Osteocyte (in vitro differentiated cells): ENCODE results near the gene SYDE2. TPM values are rescaled to one million over a fixed set of nuclear protein-coding genes. Genes with fewer than 3 reads are reported as not detected.

Experiments used
- DNase-seq: peaks from one replicate; pipeline ENCODE4 v3.0.0; 2021; ENCODE audit warnings: mixed read lengths; ENCODE audit not compliant: unreplicated experiment; ENCODE audit errors: extremely low spot score
- H3K27ac Mint-ChIP-seq: one replicate; pipeline ENCODE4 v1.8.0; 2021; ENCODE audit warnings: mild to moderate bottlenecking, mixed read lengths; ENCODE audit not compliant: unreplicated experiment
- H3K27me3 Mint-ChIP-seq: one replicate; pipeline ENCODE4 v1.8.0; 2021; ENCODE audit warnings: mixed read lengths; ENCODE audit not compliant: unreplicated experiment
- H3K36me3 Mint-ChIP-seq: one replicate; pipeline ENCODE4 v1.8.0; 2021; ENCODE audit warnings: mixed read lengths; ENCODE audit not compliant: unreplicated experiment
- H3K4me1 Mint-ChIP-seq: one replicate; pipeline ENCODE4 v1.8.0; 2021; ENCODE audit warnings: mixed read lengths; ENCODE audit not compliant: unreplicated experiment
- H3K4me3 Mint-ChIP-seq: one replicate; pipeline ENCODE4 v1.8.0; 2021; ENCODE audit warnings: mild to moderate bottlenecking, moderate library complexity, mixed read lengths; ENCODE audit not compliant: unreplicated experiment
- H3K9me3 Mint-ChIP-seq: one replicate; pipeline ENCODE4 v1.8.0; 2021; ENCODE audit warnings: mixed read lengths; ENCODE audit not compliant: unreplicated experiment
- total RNA-seq: library from RNA; stranded (reverse); gene quantifications from 2 replicates; pipeline ENCODE4 v1.2.1, GENCODE V29; 2021
- TF ChIP-seq, protein P1 (sequence below): fragments of 200-600 bp; sonication (generic); IDR thresholded peaks from 2 replicates; pipeline ENCODE4 v1.5.0; 2021; ENCODE audit warnings: antibody characterized with exemption, mild to moderate bottlenecking, moderate library complexity

Gene SYDE2
- total RNA-seq, 1 donor from 2014 or later, result 6.3 TPM

GRCh38 chr1:85124091-85124490 lies 76.7 kb downstream of the SYDE2 start:
- TF ChIP-seq, protein P1, sequence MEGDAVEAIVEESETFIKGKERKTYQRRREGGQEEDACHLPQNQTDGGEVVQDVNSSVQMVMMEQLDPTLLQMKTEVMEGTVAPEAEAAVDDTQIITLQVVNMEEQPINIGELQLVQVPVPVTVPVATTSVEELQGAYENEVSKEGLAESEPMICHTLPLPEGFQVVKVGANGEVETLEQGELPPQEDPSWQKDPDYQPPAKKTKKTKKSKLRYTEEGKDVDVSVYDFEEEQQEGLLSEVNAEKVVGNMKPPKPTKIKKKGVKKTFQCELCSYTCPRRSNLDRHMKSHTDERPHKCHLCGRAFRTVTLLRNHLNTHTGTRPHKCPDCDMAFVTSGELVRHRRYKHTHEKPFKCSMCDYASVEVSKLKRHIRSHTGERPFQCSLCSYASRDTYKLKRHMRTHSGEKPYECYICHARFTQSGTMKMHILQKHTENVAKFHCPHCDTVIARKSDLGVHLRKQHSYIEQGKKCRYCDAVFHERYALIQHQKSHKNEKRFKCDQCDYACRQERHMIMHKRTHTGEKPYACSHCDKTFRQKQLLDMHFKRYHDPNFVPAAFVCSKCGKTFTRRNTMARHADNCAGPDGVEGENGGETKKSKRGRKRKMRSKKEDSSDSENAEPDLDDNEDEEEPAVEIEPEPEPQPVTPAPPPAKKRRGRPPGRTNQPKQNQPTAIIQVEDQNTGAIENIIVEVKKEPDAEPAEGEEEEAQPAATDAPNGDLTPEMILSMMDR, result no peak
- Mint-ChIP-seq H3K36me3 (no peaks in the 10 kb centered on the region), H3K4me1 (peaks cover 16% of the 10 kb centered on the region), H3K4me3 (no peak overlapping the region), H3K27me3 (no peaks in the 10 kb centered on the region), H3K9me3 (no peaks in the 10 kb centered on the region), H3K27ac (no peak overlapping the region)
- DNase-seq, result no peak

- Mint-ChIP-seq H3K27me3 (no peaks in the 10 kb centered on the region), H3K4me3 (no peak overlapping the region), H3K9me3 (no peaks in the 10 kb centered on the region), H3K27ac (no peak overlapping the region), H3K4me1 (peaks cover 3% of the 10 kb centered on the region), H3K36me3 (no peaks in the 10 kb centered on the region)
- TF ChIP-seq, protein P1, result no peak
- DNase-seq, result no peak
Observed at GRCh38 chr1:85122169-85122568, 78.6 kb downstream of the SYDE2 start.

DNA sequence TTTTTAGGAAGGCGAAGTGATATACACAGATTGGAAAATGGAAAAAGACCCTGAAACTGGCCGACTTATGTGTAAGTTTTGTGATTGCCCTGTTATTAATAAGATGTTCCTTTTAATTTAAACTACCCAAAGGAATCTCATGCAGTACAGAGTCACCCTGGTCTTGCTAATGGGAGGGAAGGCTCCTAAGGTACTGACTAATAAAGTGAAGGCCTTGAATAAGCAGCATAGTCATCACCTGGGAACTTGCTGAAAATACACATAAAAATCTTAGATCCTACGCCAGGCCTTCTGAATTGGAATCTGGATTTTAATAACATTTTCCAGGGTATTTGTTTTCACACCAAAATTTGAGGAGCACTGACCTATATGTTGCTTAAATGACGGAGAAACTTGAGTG lies 79.1 kb downstream of the SYDE2 start:
- no peak overlapping the region for H3K4me3 Mint-ChIP-seq
- peaks cover 3% of the 10 kb centered on the region for H3K4me1 Mint-ChIP-seq
- H3K36me3 Mint-ChIP-seq, result no peaks in the 10 kb centered on the region
- H3K27ac Mint-ChIP-seq, result no peak overlapping the region
- TF ChIP-seq, protein P1, result no peak
- no peaks in the 10 kb centered on the region for H3K9me3 Mint-ChIP-seq
- DNase-seq, result no peak
- no peaks in the 10 kb centered on the region for H3K27me3 Mint-ChIP-seq

DNA sequence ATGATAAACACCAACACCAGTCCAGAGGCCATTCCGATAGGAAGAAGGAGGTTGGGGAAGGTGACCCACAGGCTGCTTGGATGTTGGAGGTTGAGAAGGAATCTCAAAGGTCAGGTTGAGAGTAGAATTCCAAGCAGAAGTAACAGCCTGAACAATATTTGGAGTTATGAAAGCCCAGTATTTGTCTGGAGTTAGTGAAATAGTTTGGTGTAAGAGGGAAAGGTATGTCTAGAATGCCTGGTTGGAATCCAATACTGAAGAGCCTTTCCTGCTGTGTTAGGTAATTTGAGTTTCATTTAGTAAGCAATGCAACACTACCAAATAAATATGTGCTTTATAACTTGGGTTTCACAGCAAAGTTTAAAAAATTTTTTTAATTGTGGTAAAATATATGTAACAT lies 82.1 kb downstream of the SYDE2 start:
- H3K4me1 Mint-ChIP-seq, result no peaks in the 10 kb centered on the region
- H3K27me3 Mint-ChIP-seq, result no peaks in the 10 kb centered on the region
- DNase-seq, result no peak
- no peak overlapping the region for H3K4me3 Mint-ChIP-seq
- TF ChIP-seq, protein P1, result no peak
- no peaks in the 10 kb centered on the region for H3K36me3 Mint-ChIP-seq
- no peaks in the 10 kb centered on the region for H3K9me3 Mint-ChIP-seq
- H3K27ac Mint-ChIP-seq, result no peak overlapping the region

DNA sequence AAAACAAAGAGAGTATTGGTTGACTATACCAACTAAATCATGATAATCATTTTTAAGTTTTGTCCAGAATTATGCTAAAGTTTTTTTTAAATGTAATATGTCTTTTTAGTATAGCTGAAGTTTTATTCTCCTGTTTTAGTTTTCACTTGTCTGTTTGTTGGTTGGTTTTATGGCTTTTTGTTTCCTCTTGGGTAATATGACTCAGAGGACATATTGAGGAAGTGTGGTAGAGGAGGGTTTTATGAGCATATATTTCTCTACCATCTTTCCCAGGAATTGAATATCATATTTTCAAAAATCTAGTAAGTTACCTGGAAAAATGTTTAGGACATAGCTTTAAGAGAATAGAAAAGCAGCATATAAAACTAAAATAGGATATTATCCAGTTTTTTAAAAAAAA lies 84.0 kb downstream of the SYDE2 start:
- no peak for DNase-seq
- Mint-ChIP-seq H3K27ac (no peak overlapping the region), H3K36me3 (no peaks in the 10 kb centered on the region), H3K4me1 (no peaks in the 10 kb centered on the region), H3K27me3 (no peaks in the 10 kb centered on the region), H3K4me3 (no peak overlapping the region), H3K9me3 (no peaks in the 10 kb centered on the region)
- TF ChIP-seq, protein P1, result no peak
